ENCODE measurements around the gene MGLL. TPM values are rescaled to one million over a fixed set of nuclear protein-coding genes. Genes with fewer than 3 reads are reported as not detected.

Gene MGLL
- total RNA-seq, 4 donors from 2014 or later: 58.9 to 129 (median 96.3) TPM

DNA sequence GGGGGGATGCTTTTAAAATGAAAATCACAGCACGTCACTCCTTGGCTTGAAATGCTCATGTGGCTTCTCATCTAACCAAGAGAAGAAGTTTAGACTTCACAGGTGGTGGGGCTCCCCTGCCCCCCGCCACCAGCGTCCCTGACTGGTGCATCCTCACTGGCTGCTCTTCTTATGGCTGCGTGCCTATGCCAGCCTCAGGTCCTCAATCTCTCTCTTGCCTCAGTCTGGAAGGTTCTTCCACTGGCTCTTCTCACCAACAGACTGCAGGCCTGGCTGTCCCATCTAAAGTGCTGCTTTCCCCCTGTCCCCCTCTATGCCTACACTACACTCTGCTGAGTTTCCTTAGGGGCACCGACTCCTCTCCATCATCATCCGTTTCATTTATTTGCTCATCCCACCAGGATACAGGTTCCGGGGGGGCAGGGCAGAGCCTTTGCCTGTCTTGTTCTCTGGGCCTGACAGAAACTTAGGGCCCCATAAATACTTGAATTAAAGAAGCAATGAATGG lies 128.9 kb downstream of the MGLL start:
- DNase-seq (ENCODE audit: low spot score): no peak
- TF ChIP-seq CTCF (IDR thresholded peaks at IDR 0.05): no peak
- no peak for ATAC-seq (ENCODE audit: low FRiP score)

GRCh38 chr3:127692501-127693335 lies 129.6 kb downstream of the MGLL start:
- TF ChIP-seq CTCF (IDR thresholded peaks at IDR 0.05): no peak
- DNase-seq (ENCODE audit: low spot score) (no peak), ATAC-seq (ENCODE audit: low FRiP score) (no peak)

DNA sequence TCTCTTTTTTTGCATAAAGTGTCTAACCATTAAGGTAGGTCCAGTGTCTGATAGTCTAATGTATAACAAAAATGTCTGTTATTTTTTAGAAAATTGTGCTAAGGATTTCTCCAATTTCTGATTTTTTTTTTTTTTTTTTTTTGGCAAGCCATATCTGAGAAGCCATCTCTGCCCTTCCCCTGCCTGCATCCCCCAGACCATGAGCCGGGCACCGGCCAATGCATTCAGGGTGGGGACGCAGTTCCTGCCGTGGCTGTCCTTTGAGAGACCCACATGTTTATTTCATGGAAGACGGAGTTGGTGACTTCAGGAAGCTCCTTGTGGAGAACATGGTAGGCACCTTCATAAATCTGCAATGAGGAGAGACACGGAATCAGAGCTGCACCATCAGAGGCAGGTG lies 130.3 kb downstream of the MGLL start:
- DNase-seq (ENCODE audit: low spot score): no peak
- no peak for ATAC-seq (ENCODE audit: low FRiP score)
- TF ChIP-seq CTCF (IDR thresholded peaks at IDR 0.05): no peak

DNA sequence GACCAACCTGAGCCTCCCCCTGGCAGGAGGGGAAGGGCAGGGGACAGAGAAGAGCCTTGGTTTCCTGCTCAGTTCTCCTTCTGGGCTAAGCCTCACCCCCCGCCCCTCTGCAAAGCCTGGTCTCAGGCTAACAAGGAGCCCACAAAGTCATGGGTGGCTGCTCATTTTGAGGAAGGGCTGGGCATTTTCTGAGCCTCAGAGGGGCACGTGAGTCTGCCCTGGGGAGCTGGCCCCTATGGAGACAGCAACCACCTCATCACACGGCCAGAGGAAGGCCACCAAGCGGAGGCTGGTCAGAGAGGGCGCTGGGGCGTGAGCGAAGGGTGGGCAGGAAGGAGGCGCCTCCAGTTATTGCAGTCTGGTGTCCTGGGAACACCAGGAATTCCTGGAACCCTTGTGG lies 130.8 kb downstream of the MGLL start:
- no peak for TF ChIP-seq CTCF (IDR thresholded peaks at IDR 0.05)
- ATAC-seq (ENCODE audit: low FRiP score) (no peak), DNase-seq (ENCODE audit: low spot score) (no peak)

DNA sequence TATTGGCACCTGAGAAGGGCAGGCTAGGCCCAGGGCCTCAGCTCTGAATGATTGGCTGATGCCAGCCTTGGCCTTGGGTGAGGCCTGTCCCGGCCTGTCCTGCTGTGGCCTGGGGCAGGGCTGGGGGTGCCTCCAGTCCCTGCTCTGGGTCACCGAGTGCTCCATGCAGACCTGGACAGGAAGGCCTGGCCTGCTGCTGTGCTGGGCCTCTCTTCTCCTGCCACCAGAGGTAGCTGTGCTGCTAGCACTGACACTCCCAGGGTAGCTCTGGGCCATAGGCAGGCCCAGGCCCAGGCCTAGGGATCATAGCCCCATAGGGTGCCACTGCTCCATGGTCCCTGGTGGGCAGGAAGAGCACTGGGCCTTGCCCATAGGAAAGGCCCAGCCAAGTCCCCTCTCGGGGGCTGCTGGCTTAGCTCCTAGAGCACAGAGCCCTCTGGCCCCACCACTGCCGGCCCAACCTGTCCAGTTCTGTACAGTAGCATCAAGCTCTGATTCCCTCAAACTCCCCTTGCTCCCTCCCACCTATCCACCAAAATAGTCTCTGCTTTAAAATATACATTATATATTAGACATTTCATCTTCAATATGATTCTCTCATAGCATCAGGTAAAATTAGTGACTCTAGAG lies 131.4 kb downstream of the MGLL start:
- no peak for TF ChIP-seq CTCF (IDR thresholded peaks at IDR 0.05)
- ATAC-seq (ENCODE audit: low FRiP score) (peak; percentile 58), DNase-seq (ENCODE audit: low spot score) (no peak)

- ATAC-seq (ENCODE audit: low FRiP score) (peak; percentile 31), DNase-seq (ENCODE audit: low spot score) (no peak)
- TF ChIP-seq CTCF (IDR thresholded peaks at IDR 0.05): no peak
These were observed 132.2 kb downstream of the MGLL start for GRCh38 chr3:127690106-127690505.
